Activated naive CD8-positive, alpha-beta T cell treated with anti-CD3 and anti-CD28 coated beads for 36 hours (primary cell): ENCODE measurements around the gene ZKSCAN2. TPM values are rescaled to one million over a fixed set of nuclear protein-coding genes. Genes with fewer than 3 reads are reported as not detected.

Source experiments
- DNase-seq: peaks from one replicate; pipeline ENCODE4 v3.0.0; 2021
- H3K27ac Mint-ChIP-seq: one replicate; pipeline ENCODE4 v1.8.0; 2022; ENCODE audit warnings: mild to moderate bottlenecking, moderate library complexity, mixed read lengths
- H3K27me3 Mint-ChIP-seq: one replicate; pipeline ENCODE4 v1.8.0; 2022; ENCODE audit warnings: mild to moderate bottlenecking, mixed read lengths
- H3K36me3 Mint-ChIP-seq: one replicate; pipeline ENCODE4 v1.8.0; 2021; ENCODE audit warnings: mild to moderate bottlenecking, mixed read lengths
- H3K4me1 Mint-ChIP-seq: one replicate; pipeline ENCODE4 v1.8.0; 2021; ENCODE audit warnings: mixed read lengths
- H3K4me3 Mint-ChIP-seq: one replicate; pipeline ENCODE4 v1.8.0; 2022; ENCODE audit warnings: mild to moderate bottlenecking, moderate library complexity, mixed read lengths
- H3K9me3 Mint-ChIP-seq: one replicate; pipeline ENCODE4 v1.8.0; 2022; ENCODE audit warnings: mixed read lengths
- total RNA-seq, 2 experiments: library from RNA; stranded (reverse); gene quantifications; one replicate each; pipeline ENCODE4 v1.2.3, GENCODE V29; 2021

ZKSCAN2 gene
- total RNA-seq, 2 experiments from 2014 or later, result 7.1 to 7.3 TPM

- Mint-ChIP-seq H3K4me1 (peaks cover 55% of the 10 kb centered on the region), H3K27me3 (no peaks in the 10 kb centered on the region), H3K4me3 (peak overlapping the region; percentile 91), H3K27ac (peak overlapping the region; percentile 97), H3K9me3 (no peaks in the 10 kb centered on the region), H3K36me3 (peaks cover 45% of the 10 kb centered on the region)
- DNase-seq, result peak; percentile 82
Observed at GRCh38 chr16:25257956-25258860, 563 bp upstream of the ZKSCAN2 start.

DNA sequence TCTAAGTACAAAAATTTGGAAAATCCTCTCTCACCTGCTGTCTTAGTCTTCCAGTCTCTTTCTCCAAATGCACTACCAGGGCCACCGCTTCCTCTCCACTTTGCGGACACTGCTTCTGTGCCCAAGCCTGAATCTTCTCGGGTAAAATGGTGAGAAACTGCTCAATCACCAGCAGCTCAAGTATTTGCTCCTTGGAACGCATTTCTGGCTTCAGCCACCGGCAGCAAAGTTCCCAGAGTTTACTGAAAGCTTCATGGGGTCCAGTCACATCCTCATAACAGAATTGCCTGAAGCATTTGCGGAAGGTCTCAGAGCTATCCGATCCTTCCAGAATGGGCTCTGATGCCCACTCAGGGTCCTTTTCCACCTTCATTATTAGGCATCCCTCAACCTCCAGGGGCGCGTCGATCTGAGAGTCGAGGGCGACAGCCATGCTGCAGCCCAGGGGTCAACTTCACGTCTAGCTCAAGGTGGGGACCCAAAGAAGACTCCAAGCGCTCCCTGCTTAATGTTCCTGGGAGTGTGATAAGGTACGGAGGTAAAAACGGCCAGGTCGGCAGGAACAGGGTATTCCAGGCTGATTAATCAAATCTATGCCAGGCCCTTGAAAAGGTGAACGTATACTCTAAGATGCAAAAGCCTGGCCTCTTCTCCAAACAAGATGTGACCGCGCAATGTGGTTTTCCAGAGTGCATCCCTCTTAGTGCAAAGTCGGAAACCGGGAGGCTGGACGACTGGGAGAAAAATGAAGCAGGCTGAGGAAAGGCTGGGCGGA, 763 bp downstream of the ZKSCAN2 start:
- peaks cover 55% of the 10 kb centered on the region for H3K4me1 Mint-ChIP-seq
- peaks cover 40% of the 10 kb centered on the region for H3K36me3 Mint-ChIP-seq
- no peaks in the 10 kb centered on the region for H3K9me3 Mint-ChIP-seq
- no peaks in the 10 kb centered on the region for H3K27me3 Mint-ChIP-seq
- peak overlapping the region; percentile 91 for H3K4me3 Mint-ChIP-seq
- peak overlapping the region; percentile 88 for H3K27ac Mint-ChIP-seq
- peak; percentile 9 for DNase-seq

DNA sequence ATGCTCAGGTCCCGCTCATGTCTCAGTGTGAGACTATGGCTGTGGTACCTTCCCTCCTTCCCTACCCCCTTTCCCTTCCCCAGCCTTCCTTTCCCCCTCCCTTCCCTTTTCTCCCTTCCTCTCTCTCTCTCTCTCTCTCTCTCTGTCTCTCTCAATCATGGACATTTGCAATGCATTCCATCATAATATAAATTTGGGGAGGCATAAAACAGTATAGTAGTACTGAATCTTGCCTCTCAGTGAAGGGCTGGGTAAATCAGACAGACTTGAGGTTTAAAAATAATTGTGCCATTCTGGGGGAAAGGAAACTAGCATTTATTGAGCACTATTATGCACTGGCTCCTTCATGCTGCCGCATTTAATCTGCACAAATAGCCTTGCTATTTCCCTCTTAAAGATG, 4.3 kb downstream of the ZKSCAN2 start:
- Mint-ChIP-seq H3K4me1 (peaks cover 28% of the 10 kb centered on the region), H3K9me3 (no peaks in the 10 kb centered on the region), H3K27me3 (no peaks in the 10 kb centered on the region), H3K27ac (no peak overlapping the region), H3K4me3 (no peak overlapping the region), H3K36me3 (peaks cover 26% of the 10 kb centered on the region)
- no peak for DNase-seq

- peaks cover 11% of the 10 kb centered on the region for H3K4me1 Mint-ChIP-seq
- no peak overlapping the region for H3K27ac Mint-ChIP-seq
- peaks cover 34% of the 10 kb centered on the region for H3K36me3 Mint-ChIP-seq
Observed at GRCh38 chr16:25250467-25250866, 7.2 kb downstream of the ZKSCAN2 start.

DNA sequence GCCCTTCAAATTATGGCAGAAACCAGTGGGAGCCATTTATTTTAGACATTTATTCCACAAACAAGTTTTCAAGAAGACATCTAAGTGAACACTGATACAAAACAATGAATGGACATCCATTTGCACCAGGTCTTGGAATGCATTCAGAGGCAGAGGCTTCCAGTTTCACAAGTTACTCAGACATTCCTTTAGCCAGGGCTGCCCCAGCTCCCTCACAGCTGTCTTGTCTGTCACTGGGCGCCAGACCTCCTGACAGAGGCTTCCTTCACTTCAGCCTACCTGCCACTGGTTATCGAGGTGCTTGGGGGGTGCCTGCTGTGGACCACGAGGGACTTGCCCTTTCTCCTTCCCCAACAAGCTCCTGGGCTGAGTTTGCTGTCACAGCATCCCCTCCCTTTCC, 21.7 kb downstream of the ZKSCAN2 start:
- Mint-ChIP-seq H3K36me3 (peaks cover 3% of the 10 kb centered on the region), H3K4me1 (peaks cover 4% of the 10 kb centered on the region), H3K9me3 (no peaks in the 10 kb centered on the region), H3K4me3 (no peak overlapping the region), H3K27me3 (no peaks in the 10 kb centered on the region), H3K27ac (no peak overlapping the region)
- DNase-seq, result no peak

More at GRCh38 chr16:25250467-25250866, 7.2 kb downstream of the ZKSCAN2 start:
- no peak for DNase-seq
- Mint-ChIP-seq H3K27me3 (no peaks in the 10 kb centered on the region), H3K4me3 (no peak overlapping the region), H3K9me3 (no peaks in the 10 kb centered on the region)

- no peak for DNase-seq
- Mint-ChIP-seq H3K9me3 (no peaks in the 10 kb centered on the region), H3K27ac (no peak overlapping the region), H3K36me3 (no peaks in the 10 kb centered on the region), H3K4me3 (no peak overlapping the region), H3K4me1 (peaks cover 4% of the 10 kb centered on the region), H3K27me3 (no peaks in the 10 kb centered on the region)
Observed at GRCh38 chr16:25228372-25228771, 29.3 kb downstream of the ZKSCAN2 start.

GRCh38 chr16:25224731-25225319, 32.8 kb downstream of the ZKSCAN2 start:
- H3K27ac Mint-ChIP-seq, result no peak overlapping the region
- H3K27me3 Mint-ChIP-seq, result no peaks in the 10 kb centered on the region
- peaks cover 4% of the 10 kb centered on the region for H3K4me1 Mint-ChIP-seq
- H3K9me3 Mint-ChIP-seq, result no peaks in the 10 kb centered on the region
- H3K4me3 Mint-ChIP-seq, result no peak overlapping the region
- no peaks in the 10 kb centered on the region for H3K36me3 Mint-ChIP-seq
- no peak for DNase-seq

DNA sequence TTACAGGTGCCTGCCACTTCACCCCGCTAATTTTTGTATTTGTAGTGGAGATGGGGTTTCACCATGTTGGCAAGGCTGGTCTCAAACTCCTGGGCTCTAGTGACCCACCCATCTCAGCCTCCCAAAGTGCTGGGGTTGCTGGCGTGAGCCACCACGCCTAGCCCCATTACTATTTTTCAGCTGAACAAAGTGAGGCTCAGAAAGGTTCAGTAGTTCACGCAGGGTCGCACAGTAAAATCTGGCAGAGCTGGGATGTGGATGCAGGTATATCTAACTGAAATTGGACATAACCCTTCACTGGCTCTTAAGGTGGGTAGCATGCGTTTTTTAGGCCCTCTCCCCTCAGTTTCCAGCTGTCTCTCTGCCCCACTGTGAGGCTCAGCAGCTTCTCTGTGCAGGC, 33.7 kb downstream of the ZKSCAN2 start:
- Mint-ChIP-seq H3K36me3 (no peaks in the 10 kb centered on the region), H3K27me3 (no peaks in the 10 kb centered on the region), H3K27ac (no peak overlapping the region), H3K4me3 (no peak overlapping the region), H3K9me3 (no peaks in the 10 kb centered on the region), H3K4me1 (peaks cover 4% of the 10 kb centered on the region)
- DNase-seq, result no peak

- Mint-ChIP-seq H3K4me1 (peaks cover 4% of the 10 kb centered on the region), H3K4me3 (no peak overlapping the region), H3K36me3 (no peaks in the 10 kb centered on the region), H3K27me3 (no peaks in the 10 kb centered on the region), H3K27ac (no peak overlapping the region), H3K9me3 (no peaks in the 10 kb centered on the region)
- DNase-seq, result no peak
Observed at GRCh38 chr16:25222959-25223358, 34.7 kb downstream of the ZKSCAN2 start.

GRCh38 chr16:25219070-25219737, 38.4 kb downstream of the ZKSCAN2 start:
- no peaks in the 10 kb centered on the region for H3K36me3 Mint-ChIP-seq
- H3K9me3 Mint-ChIP-seq, result no peaks in the 10 kb centered on the region
- no peak for DNase-seq
- no peaks in the 10 kb centered on the region for H3K27me3 Mint-ChIP-seq
- H3K4me1 Mint-ChIP-seq, result no peaks in the 10 kb centered on the region
- H3K27ac Mint-ChIP-seq, result no peak overlapping the region
- H3K4me3 Mint-ChIP-seq, result no peak overlapping the region

DNA sequence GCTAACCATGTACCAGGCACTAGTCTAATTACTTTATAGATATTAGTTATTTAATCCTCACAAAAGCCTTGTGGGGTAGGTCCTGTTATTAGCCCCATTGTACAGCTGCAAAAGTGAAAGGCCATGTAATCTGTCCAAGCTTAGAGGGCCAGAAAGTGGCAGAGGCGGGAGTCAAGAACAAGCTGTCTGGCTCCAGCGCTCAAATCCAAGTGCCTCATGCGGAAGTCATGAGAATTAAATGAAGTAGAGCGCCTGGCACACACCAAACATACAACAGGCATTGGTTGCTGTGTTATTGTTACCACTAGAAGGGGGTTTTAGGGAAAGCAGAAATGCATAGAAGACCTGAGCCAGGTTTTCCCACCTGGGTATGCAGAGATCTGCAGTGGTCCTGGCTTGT, 39.7 kb downstream of the ZKSCAN2 start:
- Mint-ChIP-seq H3K36me3 (no peaks in the 10 kb centered on the region), H3K4me1 (no peaks in the 10 kb centered on the region), H3K27me3 (no peaks in the 10 kb centered on the region), H3K9me3 (no peaks in the 10 kb centered on the region), H3K4me3 (no peak overlapping the region), H3K27ac (no peak overlapping the region)
- DNase-seq, result no peak

DNA sequence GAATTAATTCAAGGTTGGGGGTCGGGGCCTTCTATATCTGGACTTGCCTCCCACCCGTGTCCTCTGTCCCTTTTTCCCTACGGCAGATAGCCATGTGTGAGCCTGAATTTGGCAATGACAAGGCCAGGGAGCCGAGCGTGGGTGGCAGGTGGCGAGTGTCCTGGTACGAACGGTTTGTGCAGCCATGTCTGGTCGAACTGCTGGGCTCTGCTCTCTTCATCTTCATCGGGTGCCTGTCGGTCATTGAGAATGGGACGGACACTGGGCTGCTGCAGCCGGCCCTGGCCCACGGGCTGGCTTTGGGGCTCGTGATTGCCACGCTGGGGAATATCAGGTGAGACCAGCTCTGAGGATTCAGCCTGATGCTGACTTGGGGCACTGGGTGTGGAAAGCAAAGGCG, 40.5 kb downstream of the ZKSCAN2 start:
- Mint-ChIP-seq H3K27ac (no peak overlapping the region), H3K4me1 (no peaks in the 10 kb centered on the region), H3K4me3 (no peak overlapping the region), H3K36me3 (no peaks in the 10 kb centered on the region), H3K27me3 (no peaks in the 10 kb centered on the region), H3K9me3 (no peaks in the 10 kb centered on the region)
- DNase-seq, result no peak

DNA sequence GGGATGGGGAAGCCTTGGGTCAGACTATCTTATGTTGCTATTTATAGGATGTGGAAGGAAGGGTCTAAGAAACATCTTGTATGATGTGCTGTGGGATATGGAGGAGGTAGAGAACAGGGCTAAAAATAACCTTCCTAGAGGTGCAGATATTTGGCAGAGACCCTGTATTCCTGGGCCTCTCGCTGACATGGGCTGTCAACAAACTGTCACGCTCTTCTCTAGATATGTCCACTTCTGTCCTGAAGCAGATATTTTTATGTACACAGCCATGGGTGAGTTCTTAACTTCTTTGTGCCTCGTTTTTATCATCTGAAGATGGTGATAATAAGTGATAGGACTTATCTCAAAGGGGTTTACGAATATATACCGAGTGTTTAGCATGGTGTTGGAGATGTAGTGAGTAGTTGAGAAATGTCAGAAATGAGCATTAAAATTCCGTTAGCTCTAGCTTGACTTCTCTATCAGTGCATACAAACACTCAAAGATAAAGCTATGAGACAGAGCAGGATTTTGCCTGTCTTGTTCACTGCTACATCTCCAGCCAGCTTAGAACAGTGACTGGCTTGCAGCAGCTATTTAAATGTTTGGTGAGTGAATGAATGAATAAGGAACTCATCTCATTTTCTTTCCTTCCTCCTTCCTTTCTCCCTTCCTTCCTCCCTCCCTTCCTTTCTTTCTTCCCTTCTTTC, 43.8 kb downstream of the ZKSCAN2 start:
- Mint-ChIP-seq H3K4me3 (no peak overlapping the region), H3K27me3 (no peaks in the 10 kb centered on the region), H3K27ac (no peak overlapping the region), H3K4me1 (peaks cover 6% of the 10 kb centered on the region), H3K9me3 (no peaks in the 10 kb centered on the region), H3K36me3 (no peaks in the 10 kb centered on the region)
- no peak for DNase-seq

DNA sequence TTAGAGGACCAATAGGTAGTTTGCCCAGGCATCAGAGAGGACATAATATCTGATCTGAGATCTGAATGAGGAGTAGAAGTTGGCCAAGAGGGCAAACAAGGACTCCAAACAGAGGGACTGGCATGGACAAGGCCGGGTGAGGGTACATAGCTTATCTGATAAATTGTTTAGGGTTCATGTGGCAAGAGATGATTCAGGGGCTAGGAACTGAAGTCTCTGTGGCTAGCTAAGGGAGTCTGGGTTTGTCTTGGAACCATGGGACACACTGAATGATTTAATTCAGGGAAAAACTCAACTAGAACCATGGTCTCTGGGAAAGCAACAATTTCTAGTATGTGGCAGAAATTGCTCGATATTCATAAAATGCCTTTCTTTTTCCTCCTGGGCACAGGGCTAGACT, 45.0 kb downstream of the ZKSCAN2 start:
- no peak overlapping the region for H3K27ac Mint-ChIP-seq
- no peaks in the 10 kb centered on the region for H3K27me3 Mint-ChIP-seq
- H3K4me1 Mint-ChIP-seq, result peaks cover 6% of the 10 kb centered on the region
- H3K4me3 Mint-ChIP-seq, result no peak overlapping the region
- H3K9me3 Mint-ChIP-seq, result no peaks in the 10 kb centered on the region
- no peak for DNase-seq
- no peaks in the 10 kb centered on the region for H3K36me3 Mint-ChIP-seq
